ENCODE data around the gene MCU.

- TF ChIP-seq CTCF (IDR thresholded peaks at IDR 0.05; ENCODE audit: poor library complexity, severe bottlenecking) (no peak), EP300 (conservative IDR thresholded peaks at IDR 0.05; ENCODE audit: poor library complexity, severe bottlenecking) (no peak), RAD21 (conservative IDR thresholded peaks at IDR 0.05) (no peak), POLR2AphosphoS5 (IDR thresholded peaks at IDR 0.05) (no peak), SMC3 (conservative IDR thresholded peaks at IDR 0.05; ENCODE audit: poor library complexity) (no peak), TAF1 (IDR thresholded peaks at IDR 0.05; ENCODE audit: low read depth) (no peak)
- TF ChIP-seq, protein P1, sequence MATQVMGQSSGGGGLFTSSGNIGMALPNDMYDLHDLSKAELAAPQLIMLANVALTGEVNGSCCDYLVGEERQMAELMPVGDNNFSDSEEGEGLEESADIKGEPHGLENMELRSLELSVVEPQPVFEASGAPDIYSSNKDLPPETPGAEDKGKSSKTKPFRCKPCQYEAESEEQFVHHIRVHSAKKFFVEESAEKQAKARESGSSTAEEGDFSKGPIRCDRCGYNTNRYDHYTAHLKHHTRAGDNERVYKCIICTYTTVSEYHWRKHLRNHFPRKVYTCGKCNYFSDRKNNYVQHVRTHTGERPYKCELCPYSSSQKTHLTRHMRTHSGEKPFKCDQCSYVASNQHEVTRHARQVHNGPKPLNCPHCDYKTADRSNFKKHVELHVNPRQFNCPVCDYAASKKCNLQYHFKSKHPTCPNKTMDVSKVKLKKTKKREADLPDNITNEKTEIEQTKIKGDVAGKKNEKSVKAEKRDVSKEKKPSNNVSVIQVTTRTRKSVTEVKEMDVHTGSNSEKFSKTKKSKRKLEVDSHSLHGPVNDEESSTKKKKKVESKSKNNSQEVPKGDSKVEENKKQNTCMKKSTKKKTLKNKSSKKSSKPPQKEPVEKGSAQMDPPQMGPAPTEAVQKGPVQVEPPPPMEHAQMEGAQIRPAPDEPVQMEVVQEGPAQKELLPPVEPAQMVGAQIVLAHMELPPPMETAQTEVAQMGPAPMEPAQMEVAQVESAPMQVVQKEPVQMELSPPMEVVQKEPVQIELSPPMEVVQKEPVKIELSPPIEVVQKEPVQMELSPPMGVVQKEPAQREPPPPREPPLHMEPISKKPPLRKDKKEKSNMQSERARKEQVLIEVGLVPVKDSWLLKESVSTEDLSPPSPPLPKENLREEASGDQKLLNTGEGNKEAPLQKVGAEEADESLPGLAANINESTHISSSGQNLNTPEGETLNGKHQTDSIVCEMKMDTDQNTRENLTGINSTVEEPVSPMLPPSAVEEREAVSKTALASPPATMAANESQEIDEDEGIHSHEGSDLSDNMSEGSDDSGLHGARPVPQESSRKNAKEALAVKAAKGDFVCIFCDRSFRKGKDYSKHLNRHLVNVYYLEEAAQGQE (IDR thresholded peaks at IDR 0.05; ENCODE audit: borderline replicate concordance): no peak
Observed at GRCh38 chr10:72742797-72743196, 50.9 kb downstream of the MCU start.

Measured in neural cell (in vitro differentiated cells).